Skin epidermis (tissue), 12 donors: ENCODE results near the gene PRDM5.
"Not testable (repeated sequence)": the region's sequence is repeated elsewhere in the genome, so short reads cannot be mapped to it uniquely, and the experiment has no call there.

Source experiments
- H3K27ac ChIP-seq, 21 experiments: fragments of 200-600 bp; sonication (generic) in 11 of 21; one replicate each; pipeline ENCODE4 v1.5.0; 2020; ENCODE audit warnings: mild to moderate bottlenecking in 3 of 21, inconsistent platforms in 2 of 21, moderate library complexity in 2 of 21
- H3K4me3 ChIP-seq, 7 experiments: fragments of 200-600 bp; sonication (generic) in 2 of 7; one replicate each; pipeline ENCODE4 v1.5.0; 2020; ENCODE audit warnings: inconsistent platforms in 2 of 7, mild to moderate bottlenecking in 2 of 7, moderate library complexity in 1 of 7

Gene PRDM5

DNA sequence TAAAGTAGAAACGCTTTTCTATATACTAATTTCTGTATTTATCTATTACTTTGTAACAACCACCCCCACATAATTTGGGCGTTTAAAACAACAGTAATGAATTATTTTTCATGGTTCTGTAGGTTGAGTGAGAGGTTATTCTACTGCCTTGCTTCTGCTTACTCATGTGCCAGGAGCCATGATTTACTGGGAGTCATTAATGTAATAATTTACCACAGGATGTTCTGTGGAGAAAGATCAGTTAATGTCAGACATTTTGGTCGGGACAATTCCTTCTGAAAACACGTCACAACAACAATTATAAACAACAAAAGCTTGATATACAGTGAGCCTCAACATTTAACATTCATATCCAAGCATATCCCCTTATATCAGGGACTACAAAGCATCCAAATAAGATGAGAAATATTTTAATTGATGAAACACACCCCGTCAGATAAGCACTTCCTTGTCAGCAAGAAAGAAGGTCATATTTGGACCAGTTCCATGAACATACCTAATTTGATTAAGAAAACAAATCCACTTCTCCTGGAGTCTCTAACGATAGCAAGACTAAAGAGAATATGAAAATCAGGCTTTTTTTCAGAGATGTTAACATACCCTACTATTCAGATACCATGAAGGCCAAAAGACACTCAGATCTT lies 238.5 kb downstream of the PRDM5 start:
- H3K4me3 ChIP-seq: no peak overlapping the region
- no peak overlapping the region for H3K27ac ChIP-seq

DNA sequence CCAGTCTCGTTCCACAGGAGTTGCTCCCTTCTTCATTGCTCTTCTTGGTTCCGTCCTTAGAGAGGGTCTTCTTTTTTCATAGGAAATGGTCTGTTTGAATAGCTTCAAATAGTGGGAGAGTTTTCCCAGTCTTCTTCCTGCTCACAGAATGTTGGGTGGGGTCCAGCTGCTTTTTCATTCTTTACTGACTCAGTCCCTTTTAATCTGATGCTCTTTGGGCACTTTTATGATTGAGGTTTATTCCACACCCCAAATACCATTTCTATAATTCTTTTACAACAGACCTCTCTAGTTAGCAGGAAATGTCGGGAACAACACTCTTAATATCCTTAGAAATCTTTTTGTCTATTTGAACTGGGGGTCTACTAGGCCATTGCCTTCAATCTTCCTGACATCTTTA lies 239.5 kb downstream of the PRDM5 start:
- Histone ChIP-seq H3K4me3 (no peak overlapping the region), H3K27ac (no peak overlapping the region)

DNA sequence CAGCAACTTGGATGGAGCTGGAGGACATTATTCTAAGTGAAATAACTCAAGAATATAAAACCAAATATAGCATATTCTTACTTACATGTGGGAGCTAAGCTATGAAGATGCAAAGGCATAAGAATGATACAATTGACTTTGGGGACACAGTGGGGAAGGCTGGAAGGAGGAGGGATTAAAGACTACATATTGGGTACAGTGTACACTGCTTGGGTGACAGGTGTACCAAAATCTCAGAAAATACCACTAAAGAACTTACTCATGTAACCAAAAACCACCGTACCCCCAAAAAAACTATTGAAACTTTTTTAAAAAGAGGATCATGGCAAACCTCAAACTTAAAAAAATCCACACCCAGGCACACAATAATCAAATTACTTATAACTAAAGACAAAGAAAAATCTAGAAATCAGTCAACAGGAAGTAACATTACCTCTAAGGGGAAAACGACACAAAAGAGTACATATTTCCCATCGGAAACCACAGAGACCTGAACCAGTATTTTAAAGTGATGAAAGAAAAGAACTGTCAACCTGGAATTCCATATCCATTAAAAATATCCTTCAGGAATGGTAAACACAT lies 241.8 kb downstream of the PRDM5 start:
- no peak overlapping the region for H3K27ac ChIP-seq
- H3K4me3 ChIP-seq: no peak overlapping the region

- Histone ChIP-seq H3K4me3 (no peak overlapping the region), H3K27ac (no peak overlapping the region)
Observed at GRCh38 chr4:120673696-120674095, 248.8 kb downstream of the PRDM5 start.

DNA sequence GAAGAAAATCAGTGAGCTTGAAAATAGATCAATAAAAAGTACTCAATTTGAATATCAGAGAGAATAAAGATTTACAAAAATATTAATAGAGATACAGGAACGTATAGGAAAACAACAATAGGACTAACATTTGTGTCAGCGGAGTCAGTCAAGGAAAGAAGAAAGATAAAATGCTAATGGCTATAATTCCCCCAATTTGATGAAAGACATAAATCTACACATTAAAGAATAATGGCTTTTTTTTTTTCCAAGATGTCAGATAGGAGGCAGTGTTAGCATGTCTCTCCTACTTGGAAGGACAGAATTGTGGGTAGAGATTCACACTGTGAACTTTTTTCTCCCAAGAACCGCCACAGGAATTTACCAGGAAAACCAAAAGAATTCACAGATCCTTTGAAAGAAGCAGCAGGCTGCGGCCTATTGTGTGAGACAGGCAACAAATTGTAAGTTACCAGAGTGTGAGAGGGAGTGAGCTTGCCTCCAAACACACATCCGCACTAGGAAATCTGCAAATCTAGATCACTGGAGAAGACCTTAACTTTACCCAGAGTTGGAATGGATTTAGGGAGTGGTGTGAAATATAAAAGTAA lies 249.9 kb downstream of the PRDM5 start:
- Histone ChIP-seq H3K27ac (no peak overlapping the region), H3K4me3 (no peak overlapping the region)

DNA sequence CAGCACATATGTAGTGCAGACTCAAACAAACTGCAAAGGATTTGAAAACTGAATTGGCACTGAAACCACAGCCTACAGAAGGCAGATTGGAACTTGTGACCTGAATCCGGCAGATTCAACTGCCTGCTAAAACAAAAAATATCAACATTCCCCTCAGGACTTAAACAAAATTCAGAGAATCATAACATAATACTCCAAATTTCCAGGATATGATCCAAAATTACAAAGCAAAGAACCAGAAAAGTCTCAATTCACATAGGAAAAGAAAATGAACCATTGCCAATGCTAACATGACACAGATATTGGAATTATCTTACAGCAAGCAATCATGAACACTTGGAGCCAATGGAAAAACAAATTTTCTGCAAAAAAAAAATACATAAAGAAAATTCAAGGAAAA lies 250.4 kb downstream of the PRDM5 start:
- H3K27ac ChIP-seq: no peak overlapping the region
- no peak overlapping the region for H3K4me3 ChIP-seq

- no peak overlapping the region for H3K27ac ChIP-seq
Observed at GRCh38 chr4:120671538-120671937, 251.0 kb downstream of the PRDM5 start.

GRCh38 chr4:120667102-120667501 lies 255.4 kb downstream of the PRDM5 start:
- no peak overlapping the region for H3K4me3 ChIP-seq
- no peak overlapping the region for H3K27ac ChIP-seq

More at GRCh38 chr4:120671538-120671937, 251.0 kb downstream of the PRDM5 start:
- H3K4me3 ChIP-seq: no peak overlapping the region

- Histone ChIP-seq H3K27ac (no peak overlapping the region), H3K4me3 (no peak overlapping the region)
Observed at GRCh38 chr4:120664851-120665250, 257.7 kb downstream of the PRDM5 start.

DNA sequence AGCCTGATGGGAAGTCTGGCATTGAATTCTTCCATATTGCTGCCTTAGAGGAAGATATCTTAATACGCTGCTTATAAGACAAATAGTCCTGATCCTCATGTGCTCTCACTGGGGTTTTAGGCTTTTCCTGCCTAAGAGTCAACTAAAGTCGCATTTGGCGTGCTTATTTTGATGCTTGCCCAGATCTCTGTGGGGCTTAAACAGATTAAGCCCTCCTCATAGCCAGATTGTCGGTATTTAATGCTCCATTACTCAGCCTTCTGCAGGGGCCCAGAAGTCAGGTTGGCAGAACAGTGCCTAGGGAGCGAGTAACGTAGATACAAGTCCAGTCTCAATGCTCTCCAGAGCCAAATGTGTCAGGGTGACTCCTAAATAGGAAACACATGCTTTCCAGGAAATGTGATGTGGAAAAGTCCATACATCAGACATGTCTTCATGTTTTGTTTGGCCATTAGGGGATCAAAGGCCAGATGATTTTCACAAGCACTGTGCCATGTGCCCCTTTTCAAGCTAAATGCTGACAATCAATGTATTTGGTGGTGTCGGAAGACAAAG lies 262.8 kb downstream of the PRDM5 start:
- H3K27ac ChIP-seq: no peak overlapping the region
- no peak overlapping the region for H3K4me3 ChIP-seq

DNA sequence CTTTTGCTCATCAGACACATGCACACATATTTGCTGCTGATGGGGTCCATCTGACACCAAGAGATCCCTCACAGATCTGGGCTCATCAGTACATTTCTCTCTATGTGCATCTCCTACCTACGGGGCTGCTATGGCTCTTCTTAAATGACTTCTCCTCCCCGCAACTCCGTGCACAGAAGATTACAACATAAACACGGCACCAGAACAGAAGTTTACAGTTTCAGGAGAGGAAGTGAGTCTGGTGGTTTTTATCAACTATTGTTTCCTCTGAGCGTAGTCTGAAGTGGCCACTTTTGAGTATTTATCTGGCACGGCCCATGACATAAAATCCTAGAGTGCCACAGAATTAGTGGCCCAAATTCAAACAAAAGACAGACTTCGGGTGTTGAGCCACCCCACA lies 263.8 kb downstream of the PRDM5 start:
- Histone ChIP-seq H3K4me3 (no peak overlapping the region), H3K27ac (no peak overlapping the region)

- Histone ChIP-seq H3K27ac (no peak overlapping the region), H3K4me3 (no peak overlapping the region)
Observed at GRCh38 chr4:120653804-120654573, 268.5 kb downstream of the PRDM5 start.

GRCh38 chr4:120648336-120648735 lies 274.2 kb downstream of the PRDM5 start:
- not testable (repeated sequence) for H3K27ac ChIP-seq, H3K4me3 ChIP-seq
